GM13977 (cell line): ENCODE results near the gene EHMT1.

ENCODE experiments used
- DNase-seq: peaks from one replicate; pipeline ENCODE4 v3.0.0; 2012; ENCODE audit warnings: low spot score
- in situ Hi-C: fragments of 300-500 bp; cut with MboI; formaldehyde crosslinking; loops from one replicate; pipeline ENCODE4 v1.12.0; 2022; ENCODE audit warnings: low sequenced_read_pairs, low pct_unique_long_range_greater_than_20kb, mixed read lengths, inconsistent platforms; ENCODE audit not compliant: unreplicated experiment
- TF ChIP-seq, protein P1 (sequence below): IDR thresholded peaks from 2 replicates; pipeline ENCODE4 v1.5.1; 2012; ENCODE audit warnings: mild to moderate bottlenecking, control low read depth; ENCODE audit not compliant: insufficient read depth; ENCODE audit errors: extremely low read depth, missing control alignments

The EHMT1 gene

DNA sequence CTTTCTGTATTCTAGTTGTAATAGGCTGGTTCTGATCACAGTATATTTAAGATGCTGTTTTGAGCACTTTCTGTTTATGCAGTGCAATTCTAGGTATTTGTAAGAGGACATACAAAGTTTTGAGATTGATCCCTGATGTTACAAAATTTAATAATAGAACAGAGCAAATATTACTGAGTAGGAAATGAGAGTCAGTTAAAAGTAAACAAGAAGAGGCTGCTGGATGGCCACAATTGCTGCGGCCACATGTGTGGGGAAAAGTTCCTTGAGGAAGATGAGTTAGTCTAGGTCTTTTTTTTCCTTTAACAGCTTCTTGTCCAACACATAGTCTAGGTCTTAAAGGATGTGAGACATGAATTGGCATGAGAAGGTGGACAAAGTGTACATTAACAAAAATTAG, 11.3 kb downstream of the EHMT1 start:
- in situ Hi-C loops = no loop called here
- no peak for DNase-seq
- TF ChIP-seq, protein P1, sequence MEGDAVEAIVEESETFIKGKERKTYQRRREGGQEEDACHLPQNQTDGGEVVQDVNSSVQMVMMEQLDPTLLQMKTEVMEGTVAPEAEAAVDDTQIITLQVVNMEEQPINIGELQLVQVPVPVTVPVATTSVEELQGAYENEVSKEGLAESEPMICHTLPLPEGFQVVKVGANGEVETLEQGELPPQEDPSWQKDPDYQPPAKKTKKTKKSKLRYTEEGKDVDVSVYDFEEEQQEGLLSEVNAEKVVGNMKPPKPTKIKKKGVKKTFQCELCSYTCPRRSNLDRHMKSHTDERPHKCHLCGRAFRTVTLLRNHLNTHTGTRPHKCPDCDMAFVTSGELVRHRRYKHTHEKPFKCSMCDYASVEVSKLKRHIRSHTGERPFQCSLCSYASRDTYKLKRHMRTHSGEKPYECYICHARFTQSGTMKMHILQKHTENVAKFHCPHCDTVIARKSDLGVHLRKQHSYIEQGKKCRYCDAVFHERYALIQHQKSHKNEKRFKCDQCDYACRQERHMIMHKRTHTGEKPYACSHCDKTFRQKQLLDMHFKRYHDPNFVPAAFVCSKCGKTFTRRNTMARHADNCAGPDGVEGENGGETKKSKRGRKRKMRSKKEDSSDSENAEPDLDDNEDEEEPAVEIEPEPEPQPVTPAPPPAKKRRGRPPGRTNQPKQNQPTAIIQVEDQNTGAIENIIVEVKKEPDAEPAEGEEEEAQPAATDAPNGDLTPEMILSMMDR = no peak

DNA sequence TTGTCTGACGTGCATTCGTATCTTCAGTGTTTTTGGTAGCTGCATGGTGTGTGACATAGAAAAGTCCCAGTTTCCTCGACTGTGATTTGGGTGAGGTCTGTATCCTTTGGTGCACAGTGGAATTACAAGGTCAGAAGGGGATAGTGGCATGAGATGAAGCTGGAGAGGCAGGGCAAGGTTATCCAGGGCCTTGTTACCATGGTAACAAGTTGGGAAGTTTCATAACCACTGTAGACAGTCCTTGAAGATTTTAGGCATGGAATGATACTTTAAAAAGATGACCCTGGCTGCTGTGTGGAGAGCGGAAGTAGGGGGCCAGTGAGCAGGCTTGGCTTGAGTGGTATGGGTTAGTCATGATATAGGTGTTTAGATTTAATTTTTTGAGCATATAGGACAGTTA, 11.9 kb downstream of the EHMT1 start:
- TF ChIP-seq, protein P1 = no peak
- in situ Hi-C loops = no loop called here
- no peak for DNase-seq

DNA sequence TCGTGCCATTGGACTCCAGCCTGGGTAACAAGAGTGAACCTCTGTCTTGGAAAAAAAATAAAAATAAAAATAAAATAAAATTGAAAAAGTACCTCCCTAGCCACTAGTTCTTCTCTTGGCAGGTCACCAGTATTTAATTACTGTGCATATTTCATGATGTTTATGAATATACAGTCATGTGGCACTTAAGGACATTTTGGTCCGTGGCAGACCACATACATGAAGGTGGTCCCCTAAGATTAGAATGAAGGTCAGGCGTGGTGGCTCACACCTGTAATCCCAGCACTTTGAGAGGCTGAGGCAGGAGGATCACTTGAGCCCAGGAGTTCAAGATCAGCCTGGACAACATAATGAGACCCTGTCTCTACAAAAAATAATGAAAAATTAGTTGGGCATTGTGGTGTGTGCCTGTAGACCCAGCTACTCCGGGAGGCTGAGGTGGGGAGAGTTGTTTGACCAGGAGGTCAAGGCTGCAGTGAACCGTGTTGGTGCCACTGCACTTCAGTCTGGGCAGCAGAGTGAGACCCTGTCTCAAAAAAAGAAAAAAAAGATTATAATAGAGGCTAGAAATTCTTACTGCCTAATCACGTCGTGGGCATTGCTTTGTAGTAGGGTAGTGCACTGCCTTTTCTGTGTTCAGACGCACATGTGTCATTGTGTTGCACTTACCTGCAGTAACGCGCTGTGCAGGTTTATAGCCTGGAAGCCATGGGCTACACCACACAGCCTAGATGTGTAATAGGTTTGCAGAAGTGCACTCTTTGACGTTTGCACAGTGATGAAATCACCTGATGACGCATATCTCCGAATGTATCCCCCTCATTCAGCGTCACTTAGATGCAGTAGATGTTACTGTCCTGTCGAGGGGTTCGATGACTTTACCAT, 12.8 kb downstream of the EHMT1 start:
- DNase-seq = no peak
- in situ Hi-C loops = no loop called here

DNA sequence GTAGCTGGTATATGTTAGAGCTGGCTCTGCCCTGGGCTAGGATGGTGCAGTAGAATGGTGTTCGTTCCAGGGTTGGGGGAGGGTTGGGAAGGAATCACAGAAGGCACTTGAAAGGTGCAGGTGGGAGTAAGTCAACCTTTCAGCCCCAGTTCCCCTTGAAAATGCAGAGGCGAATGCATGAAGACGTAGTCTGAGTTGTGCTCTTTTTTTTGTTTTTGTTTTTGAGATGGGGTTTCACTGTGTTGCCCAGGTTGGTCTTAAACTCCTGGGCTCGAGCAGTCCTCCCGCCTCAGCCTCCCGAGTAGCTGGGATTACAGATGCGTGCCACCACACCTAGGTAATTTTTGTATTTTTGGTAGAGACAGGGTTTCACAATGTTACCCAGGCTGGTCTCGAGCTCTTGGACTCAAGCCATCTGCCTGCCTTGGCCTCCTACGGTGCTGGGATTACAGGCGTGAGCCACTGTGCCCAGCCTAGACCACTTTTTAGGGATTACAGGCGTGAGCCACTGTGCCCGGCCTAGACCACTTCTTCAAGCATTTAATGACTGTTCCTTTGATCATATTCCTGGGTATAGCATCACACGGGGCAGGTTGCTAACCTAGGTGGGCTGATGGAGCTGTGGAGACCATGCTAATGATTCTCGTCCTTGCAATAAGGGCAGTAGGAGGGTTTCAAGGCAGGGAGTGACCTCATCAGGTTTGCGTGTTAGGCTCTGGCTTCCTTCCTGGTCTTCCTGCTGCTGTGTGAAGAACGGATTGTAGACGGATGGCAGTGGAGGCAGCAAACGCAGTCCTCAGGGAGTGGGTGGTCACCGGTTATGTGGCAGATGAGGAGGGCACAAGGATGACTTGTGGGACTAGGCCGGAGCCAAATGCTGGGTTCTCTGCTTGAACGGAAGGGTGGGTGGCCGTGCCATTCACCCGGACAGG, 13.7 kb downstream of the EHMT1 start:
- DNase-seq = no peak
- TF ChIP-seq, protein P1 = no peak
- in situ Hi-C loops = no loop called here

More for the DNA sequence above, 12.8 kb downstream of the EHMT1 start:
- TF ChIP-seq, protein P1 = no peak

DNA sequence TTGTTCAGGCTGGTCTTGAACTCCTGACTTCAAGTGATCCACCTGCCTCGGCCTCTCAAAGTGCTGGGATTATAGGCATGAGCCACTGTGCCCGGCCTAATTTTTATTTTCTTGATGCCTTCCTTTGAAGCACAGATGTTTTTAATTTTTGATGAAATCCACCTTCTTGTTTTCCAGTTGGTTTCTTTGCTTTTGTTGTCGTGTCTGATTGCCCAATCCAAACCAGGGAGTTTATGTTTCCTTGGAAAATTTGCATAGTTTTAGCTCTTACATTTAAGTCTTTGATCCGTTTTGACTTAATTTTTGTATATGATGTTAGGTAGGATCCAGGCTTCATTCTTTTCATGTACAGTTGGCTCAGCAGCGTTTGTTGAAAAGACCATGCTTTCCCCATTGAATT, 15.2 kb downstream of the EHMT1 start:
- TF ChIP-seq, protein P1 = no peak
- in situ Hi-C loops = no loop called here
- no peak for DNase-seq

DNA sequence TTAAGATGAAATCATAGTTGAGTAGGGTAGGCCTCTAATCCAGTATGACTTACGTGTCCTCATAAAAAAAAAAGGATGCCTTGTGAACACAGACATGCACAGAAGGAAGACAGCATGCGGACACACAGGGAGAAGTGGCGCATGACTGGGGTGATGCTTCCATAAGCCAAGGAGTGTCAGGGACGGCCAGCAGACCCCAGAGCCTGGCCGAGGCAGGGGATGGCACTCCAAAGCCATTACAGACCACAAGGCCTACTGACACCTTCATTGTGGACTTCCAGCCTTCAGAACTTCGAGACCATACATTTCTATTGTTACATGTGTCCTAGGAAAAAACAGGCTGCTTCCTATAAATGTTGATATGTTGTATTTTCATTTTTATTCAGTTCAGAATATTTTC, 19.9 kb downstream of the EHMT1 start:
- no peak for DNase-seq
- in situ Hi-C loops = no loop called here
- TF ChIP-seq, protein P1 = no peak
